Spleen (tissue), 11 donors: Measurements from ENCODE around the gene ARID5B. TPM values are rescaled to one million over a fixed set of nuclear protein-coding genes. Genes with fewer than 3 reads are reported as not detected.

Experiments used
- DNase-seq: peaks from one replicate; pipeline ENCODE4 v3.0.0-alpha.2; 2020
- H3K27ac ChIP-seq, 8 donors: fragments of 200-600 bp; sonication (generic) in 7 of 8; 1 replicate in 4 of 8; 2 replicates in 4 of 8; pipeline versions ENCODE4 v1.5.0 to v1.8.0; 2016 to 2021; ENCODE audit warnings: inconsistent platforms in 4 of 8, mild to moderate bottlenecking in 4 of 8, moderate library complexity in 1 of 8
- H3K27me3 ChIP-seq, 7 donors: fragments of 200-600 bp; sonication (generic) in 6 of 7; replicated peaks in 1 of 7; 1 replicate in 4 of 7; 2 replicates in 3 of 7; pipeline versions ENCODE4 v1.5.0 to v1.8.0; 2016 to 2021; ENCODE audit warnings: inconsistent platforms in 3 of 7, mild to moderate bottlenecking in 1 of 7
- H3K36me3 ChIP-seq, 6 donors: fragments of 200-600 bp; sonication (generic) in 5 of 6; 1 replicate in 4 of 6; 2 replicates in 2 of 6; pipeline versions ENCODE4 v1.5.0 to v1.8.0; 2016 to 2021; ENCODE audit warnings: inconsistent platforms in 2 of 6
- H3K4me1 ChIP-seq, 6 donors: fragments of 200-600 bp; sonication (generic) in 5 of 6; 1 replicate in 3 of 6; 2 replicates in 3 of 6; pipeline versions ENCODE4 v1.5.0 to v1.8.0; 2016 to 2021; ENCODE audit warnings: inconsistent platforms in 3 of 6
- H3K4me3 ChIP-seq, 8 donors: fragments of 200-600 bp; sonication (generic) in 7 of 8; 1 replicate in 4 of 8; 2 replicates in 4 of 8; pipeline versions ENCODE4 v1.5.0 to v1.8.0; 2016 to 2021; ENCODE audit warnings: inconsistent platforms in 4 of 8, mild to moderate bottlenecking in 4 of 8, moderate library complexity in 2 of 8
- H3K9me3 ChIP-seq, 8 donors: fragments of 200-600 bp; sonication (generic) in 7 of 8; 1 replicate in 4 of 8; 2 replicates in 4 of 8; pipeline versions ENCODE4 v1.5.0 to v1.8.0; 2016 to 2021; ENCODE audit warnings: inconsistent platforms in 4 of 8
- POLR2A ChIP-seq, 3 donors: fragments of 450-650 bp; IDR thresholded peaks; one replicate each; pipeline ENCODE4 v1.5.1; 2017; ENCODE audit warnings: antibody characterized with exemption in 3 of 3, mild to moderate bottlenecking in 1 of 3
- POLR2AphosphoS5 ChIP-seq, 3 donors: sonication (generic); formaldehyde crosslinking; IDR thresholded peaks; one replicate each; pipeline ENCODE4 v1.5.1; 2017; ENCODE audit warnings: antibody characterized with exemption in 3 of 3
- WGBS, 5 donors: extraction: QIAGEN DNeasy Blood & Tissue Kit in 3 of 5; methylation state at CpG; one replicate each; pipeline versions ENCODE4 v1.1.5 to v1.1.7; 2013 to 2018; 5-methylcytosine and 5-hydroxymethylcytosine counted together
- intact Hi-C: fragments of 100-400 bp; cut with DNase I; formaldehyde crosslinking; loops from one replicate; pipeline ENCODE4 v1.15.0; 2023; ENCODE audit warnings: low total_unique reads
- polyA plus RNA-seq, 3 donors: library from polyadenylated mRNA; stranded (reverse); fragments of 200-250 nt; gene quantifications; one replicate each; pipeline ENCODE4 v1.2.1, GENCODE V29; 2013
- total RNA-seq, 7 donors: library from RNA; depleted of rRNA in 3 of 7; stranded (reverse); fragments of >200 nt in 3 of 7; fragmentation: NEBNext Ultra II Directional in 4 of 7; extraction: Animal tissue kit (Norgen Biotek cat#: 25700) in 4 of 7; gene quantifications; one replicate each; pipeline versions ENCODE4 v1.1.0 to v1.2.1, GENCODE V29; 2016 to 2021
- TF ChIP-seq, protein P1 (sequence below), 11 experiments: fragments of 200-600 bp in 7 of 11; fragments of 450-650 bp in 4 of 11; sonication (generic) in 4 of 11; IDR thresholded peaks in 8 of 11; conservative IDR thresholded peaks in 3 of 11; 1 replicate in 7 of 11; 2 replicates in 4 of 11; pipeline versions ENCODE4 v1.4.0 to v1.8.0; 2016 to 2021; ENCODE audit warnings: antibody characterized with exemption in 11 of 11, inconsistent platforms in 4 of 11, mild to moderate bottlenecking in 1 of 11
- donor health status: healthy with polysubstance abuse.
- donor health status: DM: no; HTN: no; CAD: no; lungs with moderate emphysema.
- donor health status: DM: no; HTN: no; CAD: no.
- donor health status: Bipolar disorder and iron deficiency.
- donor health status: healthy.
- donor health status: DM: no; HTN: no; CAD: no.
- donor health status: DM: yes; HTN: yes; CAD: no.

ARID5B gene
- total and polyA plus RNA-seq, 10 donors = 5.6 to 70.7 (median 46.2) TPM

DNA sequence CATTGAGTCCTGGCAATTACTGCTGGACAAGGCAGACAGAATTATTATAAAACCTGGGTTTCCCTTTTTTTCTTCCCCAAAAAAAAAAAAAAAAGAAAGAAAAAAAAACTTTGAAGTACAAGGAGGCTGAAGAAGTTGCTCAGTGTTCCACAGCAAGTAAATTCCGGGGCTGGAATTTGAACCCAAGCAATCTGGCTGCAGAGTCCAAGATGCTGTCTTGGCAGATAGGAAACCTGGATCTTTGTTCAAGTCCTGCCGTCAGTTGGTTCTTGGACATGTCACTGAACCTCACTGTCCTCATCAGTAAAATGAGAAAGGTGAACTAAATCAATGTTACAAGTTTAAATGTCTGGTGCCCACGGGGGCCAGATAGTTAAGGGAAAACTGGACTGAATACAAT is 35.3 kb downstream of the ARID5B start:
- Histone ChIP-seq H3K27me3 (no peaks in the 10 kb centered on the region), H3K27ac (peak overlapping the region in 7 of 8 donors; percentile 42 to 87 (median 84)), H3K36me3 (peaks cover 0 to 18% (median 0%) of the 10 kb centered on the region in 6 donors), H3K4me3 (no peak overlapping the region), H3K4me1 (peaks cover 24 to 95% (median 61%) of the 10 kb centered on the region in 6 donors), H3K9me3 (no peaks in the 10 kb centered on the region)
- WGBS, 5 donors = 62 to 83% (median 62%) methylated on average over 3 of the region's 3 CpGs
- no peak for DNase-seq
- TF ChIP-seq, protein P1, sequence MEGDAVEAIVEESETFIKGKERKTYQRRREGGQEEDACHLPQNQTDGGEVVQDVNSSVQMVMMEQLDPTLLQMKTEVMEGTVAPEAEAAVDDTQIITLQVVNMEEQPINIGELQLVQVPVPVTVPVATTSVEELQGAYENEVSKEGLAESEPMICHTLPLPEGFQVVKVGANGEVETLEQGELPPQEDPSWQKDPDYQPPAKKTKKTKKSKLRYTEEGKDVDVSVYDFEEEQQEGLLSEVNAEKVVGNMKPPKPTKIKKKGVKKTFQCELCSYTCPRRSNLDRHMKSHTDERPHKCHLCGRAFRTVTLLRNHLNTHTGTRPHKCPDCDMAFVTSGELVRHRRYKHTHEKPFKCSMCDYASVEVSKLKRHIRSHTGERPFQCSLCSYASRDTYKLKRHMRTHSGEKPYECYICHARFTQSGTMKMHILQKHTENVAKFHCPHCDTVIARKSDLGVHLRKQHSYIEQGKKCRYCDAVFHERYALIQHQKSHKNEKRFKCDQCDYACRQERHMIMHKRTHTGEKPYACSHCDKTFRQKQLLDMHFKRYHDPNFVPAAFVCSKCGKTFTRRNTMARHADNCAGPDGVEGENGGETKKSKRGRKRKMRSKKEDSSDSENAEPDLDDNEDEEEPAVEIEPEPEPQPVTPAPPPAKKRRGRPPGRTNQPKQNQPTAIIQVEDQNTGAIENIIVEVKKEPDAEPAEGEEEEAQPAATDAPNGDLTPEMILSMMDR (IDR thresholded peaks at IDR 0.05 in 8 of 11, conservative IDR thresholded peaks at IDR 0.05 in 3 of 11) = no peak
- no peak for TF ChIP-seq POLR2A (IDR thresholded peaks at IDR 0.05)
- TF ChIP-seq POLR2AphosphoS5 (IDR thresholded peaks at IDR 0.05) = no peak
- intact Hi-C loops = no loop called here

DNA sequence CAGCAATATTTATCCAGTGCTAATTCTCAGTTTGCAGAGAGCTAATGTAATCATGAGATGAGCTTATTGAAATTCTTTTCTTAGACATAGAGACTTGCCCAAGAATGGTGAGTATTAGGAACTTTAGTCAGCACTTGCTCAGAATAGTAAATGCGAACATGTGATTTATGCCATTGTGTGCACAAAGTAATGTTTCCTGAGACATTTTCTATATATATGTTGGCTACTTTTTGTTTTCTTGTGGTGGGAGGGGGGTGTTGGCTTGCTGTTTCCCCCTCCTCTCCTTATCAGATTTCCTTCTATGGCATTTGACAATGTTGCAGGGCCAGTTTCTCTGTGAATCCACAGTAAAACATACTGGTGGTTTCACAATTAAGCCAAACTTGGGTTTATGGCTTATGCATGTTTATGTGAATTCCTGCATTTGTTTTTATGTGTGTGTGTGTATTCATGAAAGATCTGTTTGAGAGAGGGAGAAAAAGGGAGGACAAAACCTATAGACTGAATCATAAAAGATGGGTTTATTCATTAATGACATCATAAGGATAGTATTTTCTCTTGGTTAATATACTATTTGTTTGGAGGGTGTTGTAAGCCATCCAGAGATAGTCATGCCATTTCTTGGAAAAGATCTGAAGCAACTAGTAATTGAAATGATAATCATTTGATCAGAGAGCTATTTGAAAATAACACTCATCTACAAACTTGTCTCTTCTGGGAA is 36.3 kb downstream of the ARID5B start:
- no peak overlapping the region for H3K4me3 ChIP-seq
- H3K9me3 ChIP-seq = no peaks in the 10 kb centered on the region
- peaks cover 0 to 13% (median 0%) of the 10 kb centered on the region in 6 donors for H3K36me3 ChIP-seq
- H3K4me1 ChIP-seq = peaks cover 34 to 95% (median 71%) of the 10 kb centered on the region in 6 donors
- TF ChIP-seq POLR2A (IDR thresholded peaks at IDR 0.05) (no peak), POLR2AphosphoS5 (IDR thresholded peaks at IDR 0.05) (no peak)
- TF ChIP-seq, protein P1 (IDR thresholded peaks at IDR 0.05 in 8 of 11, conservative IDR thresholded peaks at IDR 0.05 in 3 of 11) = no peak
- H3K27me3 ChIP-seq = no peaks in the 10 kb centered on the region
- H3K27ac ChIP-seq = peak overlapping the region; percentile 15 to 87 (median 83)
- WGBS, 5 donors = 46 to 66% (median 52%) methylated on average over 1 of the region's 1 CpG
- no peak for DNase-seq
- intact Hi-C loops = no loop called here

DNA sequence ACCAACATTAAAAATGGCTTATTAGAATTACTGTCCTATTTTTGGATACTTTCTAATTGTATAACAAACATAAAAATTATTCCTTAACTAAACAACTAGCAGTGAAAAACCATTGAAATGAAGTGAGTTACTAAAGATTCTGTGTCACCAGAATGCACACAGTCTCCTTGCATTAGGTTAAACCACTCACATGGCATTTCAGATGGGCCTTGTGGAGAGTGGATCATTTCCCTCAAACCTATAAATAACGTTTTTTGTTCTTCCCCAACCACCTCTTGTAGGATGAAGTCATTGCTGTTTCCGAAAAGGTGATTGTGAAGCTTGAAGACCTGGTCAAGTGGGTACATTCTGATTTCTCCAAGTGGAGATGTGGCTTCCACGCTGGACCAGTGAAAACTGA is 38.4 kb downstream of the ARID5B start:
- Histone ChIP-seq H3K27me3 (no peaks in the 10 kb centered on the region), H3K36me3 (peaks cover 0 to 9% (median 0%) of the 10 kb centered on the region in 6 donors), H3K4me1 (peaks cover 49 to 98% (median 78%) of the 10 kb centered on the region in 6 donors), H3K27ac (peak overlapping the region; percentile 22 to 87 (median 83)), H3K9me3 (no peaks in the 10 kb centered on the region), H3K4me3 (no peak overlapping the region)
- WGBS, 5 donors = 73 to 79% (median 76%) methylated on average over 3 of the region's 3 CpGs
- TF ChIP-seq POLR2A (IDR thresholded peaks at IDR 0.05) (no peak), POLR2AphosphoS5 (IDR thresholded peaks at IDR 0.05) (no peak)
- TF ChIP-seq, protein P1 (IDR thresholded peaks at IDR 0.05 in 8 of 11, conservative IDR thresholded peaks at IDR 0.05 in 3 of 11) = no peak
- intact Hi-C loops = no loop called here
- DNase-seq = no peak

DNA sequence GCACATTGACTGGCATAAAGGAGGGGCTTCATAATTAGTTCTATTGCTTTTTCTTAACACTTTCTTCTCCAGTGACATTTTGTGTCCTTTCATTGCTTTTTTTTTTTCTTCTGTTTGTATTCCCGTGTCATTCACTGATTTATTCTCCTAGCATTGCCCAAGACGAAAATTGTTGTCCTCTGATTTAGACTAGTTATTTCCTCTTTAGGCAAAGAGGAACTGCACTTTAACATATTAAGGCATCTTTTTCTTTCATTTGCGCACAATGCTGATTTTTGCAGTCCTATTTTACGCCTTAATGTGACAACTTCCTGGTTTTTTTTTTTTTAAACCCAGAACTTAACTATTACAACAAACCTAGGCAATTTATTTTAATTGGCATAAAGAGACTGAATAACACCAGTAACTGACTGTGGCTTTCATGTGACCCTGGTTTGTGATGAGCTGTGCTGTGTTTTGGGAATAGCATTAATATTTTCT is 39.7 kb downstream of the ARID5B start:
- TF ChIP-seq POLR2A (IDR thresholded peaks at IDR 0.05) (no peak), POLR2AphosphoS5 (IDR thresholded peaks at IDR 0.05) (no peak)
- intact Hi-C loops = no loop called here
- Histone ChIP-seq H3K9me3 (no peaks in the 10 kb centered on the region), H3K27ac (peak overlapping the region; percentile 59 to 87 (median 83)), H3K4me1 (peaks cover 52 to 93% (median 78%) of the 10 kb centered on the region in 6 donors), H3K4me3 (peak overlapping the region in 1 of 8 donors; percentile 4), H3K36me3 (peaks cover 0 to 12% (median 0%) of the 10 kb centered on the region in 6 donors), H3K27me3 (no peaks in the 10 kb centered on the region)
- WGBS, 5 donors = 13 to 41% (median 30%) methylated on average over 4 of the region's 4 CpGs
- DNase-seq = no peak
